Regular cardiac myocyte (primary cell): ENCODE measurements around the gene CNPY2. TPM values are rescaled to one million over a fixed set of nuclear protein-coding genes. Genes with fewer than 3 reads are reported as not detected.

Experiments used
- total RNA-seq: library from RNA; depleted of rRNA; stranded (reverse); fragments of >200 nt; gene quantifications from 2 replicates; pipeline ENCODE4 v1.2.3, GENCODE V29; 2014

Gene CNPY2
- 93.0 and 106 TPM in 2 replicates for total RNA-seq

GRCh38 chr12:56315622-56316473, at the start of gene CNPY2:
TSS of gene CNPY2 (minus strand) at chr12:56315988. CDS start at chr12:56315217, 771 bp downstream.

DNA sequence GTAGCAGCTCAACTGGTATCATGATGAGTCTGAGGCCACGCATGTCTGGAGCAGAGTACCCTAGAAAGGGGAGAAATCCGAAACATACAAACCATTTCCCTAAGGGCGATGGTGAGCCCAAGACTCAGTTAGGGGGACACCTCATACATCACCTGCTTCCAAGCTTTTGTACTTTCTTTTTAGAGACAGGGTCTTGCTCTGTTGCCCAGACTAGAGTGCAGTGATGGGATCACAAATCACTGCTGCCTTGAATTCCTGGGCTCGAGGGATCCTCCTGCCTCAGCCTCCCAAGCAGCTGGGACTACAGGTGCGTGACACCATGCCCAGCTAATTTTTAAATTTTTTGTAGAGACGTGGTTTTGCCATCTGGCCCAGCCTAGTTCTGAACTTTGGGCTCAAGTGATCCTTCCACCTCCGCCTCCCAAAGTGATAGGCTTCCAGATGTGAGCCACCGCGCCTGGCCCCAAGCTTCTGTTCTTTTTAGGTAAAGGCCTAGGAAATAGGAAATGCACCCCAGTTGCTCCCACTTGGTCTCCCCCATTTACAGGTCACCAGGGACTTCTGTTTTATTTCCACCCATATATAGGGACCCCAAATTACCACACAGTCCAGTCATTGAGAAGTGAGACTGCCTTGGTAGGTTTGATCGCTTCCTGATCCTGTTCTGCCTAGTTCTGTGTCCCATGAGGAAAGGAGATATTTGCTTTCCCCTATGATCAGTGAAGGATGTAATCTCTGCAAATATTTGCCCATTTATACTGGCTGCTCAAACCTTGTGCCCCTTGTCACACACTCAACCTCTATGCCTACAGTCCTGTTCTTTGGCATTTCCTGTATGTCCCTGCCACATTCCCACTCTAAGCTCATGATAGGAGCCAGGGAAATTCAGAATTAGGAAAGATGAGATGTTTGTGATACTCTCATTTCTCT, 46.6 kb upstream of the CNPY2 start, which contains the start of gene APOF:
APOF (minus strand) TSS at position 728 of the 930 bp plus-strand sequence; CDS start at position 616, 112 bp downstream.

DNA sequence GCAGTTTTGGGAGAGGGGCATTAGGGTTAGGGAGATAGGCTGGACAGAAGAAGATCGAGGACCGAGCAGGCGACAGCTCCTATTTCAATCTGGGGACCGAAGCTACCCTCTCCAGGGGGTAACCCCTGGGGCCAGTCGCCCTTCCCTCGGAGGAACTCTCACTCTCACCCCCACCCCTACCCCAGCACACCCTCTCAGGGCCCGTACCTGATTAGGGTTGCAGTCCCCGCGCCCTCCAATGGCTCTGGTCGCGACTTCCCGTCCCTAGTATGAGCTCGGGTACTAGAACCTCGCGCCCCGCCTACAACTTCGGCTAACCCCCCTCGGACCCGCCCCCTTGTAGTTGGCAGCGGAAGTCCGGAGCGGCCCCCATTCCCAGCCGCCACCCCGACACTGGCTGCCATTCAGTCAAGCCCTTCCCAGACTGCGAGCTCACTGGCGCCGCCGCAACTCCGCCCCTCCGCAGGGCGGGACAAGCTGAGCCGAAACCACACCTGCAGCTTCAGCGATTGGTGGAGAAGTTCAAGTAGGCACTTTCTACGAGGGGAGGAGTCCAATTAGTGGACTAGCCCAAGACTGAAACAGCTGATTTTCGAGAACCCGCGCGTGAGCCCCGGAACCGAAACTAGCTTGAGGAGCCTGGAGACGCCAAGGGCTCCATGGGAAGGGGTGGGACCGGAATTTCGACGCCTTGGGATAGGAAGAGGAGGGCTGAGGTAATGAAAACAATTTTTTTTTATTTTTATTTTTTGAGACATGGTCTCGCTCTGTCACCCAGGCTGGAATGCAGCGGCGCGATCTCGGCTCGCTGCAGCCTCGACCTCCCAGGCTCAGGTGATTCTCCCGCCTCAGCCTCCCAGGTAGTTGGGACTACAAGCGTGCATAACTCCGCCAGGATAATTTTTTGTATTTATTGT, 44.3 kb upstream of the CNPY2 start, which contains the start of gene STAT2:
STAT2 (minus strand) TSS at position 257 of the 917 bp plus-strand sequence. CDS start 3,536 bp downstream, outside the sequence.

DNA sequence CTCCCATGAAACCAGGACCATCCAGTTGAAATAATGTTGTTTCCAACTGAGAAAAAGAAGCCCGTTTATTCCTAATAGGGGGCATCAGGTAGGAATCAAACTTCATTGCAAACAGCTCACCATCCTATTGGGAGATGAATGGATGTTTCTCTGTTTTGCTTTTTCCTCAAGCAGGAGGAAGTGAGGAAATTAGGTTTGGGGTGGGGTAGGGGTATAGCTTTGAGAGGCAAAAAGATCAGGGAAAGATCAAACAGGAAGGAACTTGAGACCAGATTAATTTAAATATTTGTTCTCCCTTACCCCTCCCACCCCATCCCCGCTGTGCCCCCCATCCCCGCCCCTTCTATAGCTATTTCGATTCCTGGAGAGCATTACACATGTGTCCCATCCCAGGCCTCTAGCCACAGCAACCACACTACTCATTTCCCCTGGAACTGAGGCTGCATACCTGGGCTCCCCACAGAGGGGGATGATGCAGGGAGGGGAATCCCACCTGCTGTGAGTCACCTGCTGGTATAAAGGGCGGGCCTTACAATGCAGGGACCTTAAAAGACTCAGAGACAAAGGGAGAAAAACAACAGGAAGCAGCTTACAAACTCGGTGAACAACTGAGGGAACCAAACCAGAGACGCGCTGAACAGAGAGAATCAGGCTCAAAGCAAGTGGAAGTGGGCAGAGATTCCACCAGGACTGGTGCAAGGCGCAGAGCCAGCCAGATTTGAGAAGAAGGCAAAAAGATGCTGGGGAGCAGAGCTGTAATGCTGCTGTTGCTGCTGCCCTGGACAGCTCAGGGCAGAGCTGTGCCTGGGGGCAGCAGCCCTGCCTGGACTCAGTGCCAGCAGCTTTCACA, 22.7 kb upstream of the CNPY2 start, which contains the start of gene IL23A:
IL23A (plus strand) TSS at position 577 of the 850 bp plus-strand sequence; CDS start at position 738, 161 bp downstream.

GRCh38 chr12:56333679-56334489, 18.1 kb upstream of the CNPY2 start, which contains the start of gene PAN2:
TSS of gene PAN2 (minus strand) at chr12:56334000. CDS start at chr12:56333094, 906 bp downstream.

GRCh38 chr12:56299853-56300643, 15.7 kb downstream of the CNPY2 start, which contains the start of gene CS:
TSS of gene CS (minus strand) at chr12:56300330. CDS start at chr12:56300201, 129 bp downstream.

DNA sequence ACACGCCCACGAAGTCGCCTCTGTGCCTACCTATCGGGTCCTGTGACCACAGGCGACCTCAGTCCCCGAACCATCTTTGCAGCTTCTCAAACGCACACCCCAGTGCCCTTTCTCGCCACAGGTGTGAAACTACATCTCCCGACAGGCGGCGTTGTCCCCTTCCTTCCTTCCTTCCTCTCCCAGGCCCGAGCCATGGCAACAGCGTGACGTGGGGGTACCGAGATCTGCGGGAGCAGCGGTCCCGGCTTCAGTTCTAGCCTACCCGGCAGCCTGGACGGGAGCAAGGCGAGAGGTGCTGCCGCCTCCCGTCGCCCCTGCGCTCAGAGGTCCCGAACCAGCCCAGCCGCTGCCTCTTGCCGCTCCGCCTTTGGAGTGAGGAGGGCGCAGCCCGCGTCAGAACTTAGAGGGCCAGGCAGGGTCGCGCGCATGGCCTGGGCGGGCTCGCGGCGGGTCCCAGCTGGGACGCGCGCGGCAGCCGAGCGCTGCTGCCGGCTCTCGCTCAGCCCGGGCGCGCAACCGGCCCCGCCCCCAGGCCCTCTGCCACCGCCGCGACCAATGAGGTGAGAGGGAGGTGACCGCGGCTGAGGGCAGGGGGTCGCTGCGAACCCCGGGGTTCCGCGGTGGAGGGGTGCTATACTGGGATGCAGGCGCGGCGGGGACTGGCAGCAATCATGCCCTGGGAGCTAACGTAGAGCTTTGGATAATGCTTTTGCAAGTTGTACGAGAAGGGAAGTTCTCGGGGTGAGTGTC, 48.9 kb downstream of the CNPY2 start, which contains the start of gene COQ10A:
COQ10A (plus strand) TSS at position 250 of the 750 bp plus-strand sequence; CDS start at position 427, 177 bp downstream.

Other genes starting within 250 kb of the CNPY2 start
- 0.38 and 0.56 TPM in 2 replicates for gene ERBB3, start 235.8 kb downstream of the CNPY2 start, total RNA-seq
- 84.0 and 204 TPM in 2 replicates for gene PA2G4, start 211.4 kb downstream of the CNPY2 start, total RNA-seq
- gene RPL41, start 199.4 kb downstream of the CNPY2 start, total RNA-seq = 2,066 and 2,753 TPM in 2 replicates
- 4.0 and 5.6 TPM in 2 replicates for gene ZC3H10, start 197.7 kb downstream of the CNPY2 start, total RNA-seq
- gene ESYT1, start 187.7 kb downstream of the CNPY2 start, total RNA-seq = 303 and 307 TPM in 2 replicates
- gene MYL6B, start 163.4 kb downstream of the CNPY2 start, total RNA-seq = 35.7 and 60.0 TPM in 2 replicates
- gene MYL6, start 157.6 kb downstream of the CNPY2 start, total RNA-seq = 1,570 and 2,884 TPM in 2 replicates
- gene SMARCC2, start 126.5 kb downstream of the CNPY2 start, total RNA-seq = 33.0 and 36.0 TPM in 2 replicates
- gene RNF41, start 94.1 kb downstream of the CNPY2 start, total RNA-seq = 99.3 and 165 TPM in 2 replicates
- 20.9 and 28.8 TPM in 2 replicates for gene NABP2, start 91.6 kb downstream of the CNPY2 start, total RNA-seq
- 0.85 TPM in 1 of 2 replicates, not detected in the other for gene SLC39A5, start 85.9 kb downstream of the CNPY2 start, total RNA-seq
- gene ANKRD52, start 57.6 kb downstream of the CNPY2 start, total RNA-seq = 14.7 and 18.0 TPM in 2 replicates
- 3.3 and 5.9 TPM in 2 replicates for gene COQ10A, start 49.0 kb downstream of the CNPY2 start, total RNA-seq
- gene CS, start 15.7 kb downstream of the CNPY2 start, total RNA-seq = 62.9 and 99.7 TPM in 2 replicates
- 10.0 and 27.3 TPM in 2 replicates for gene PAN2, start 18.0 kb upstream of the CNPY2 start, total RNA-seq
- gene IL23A, start 22.9 kb upstream of the CNPY2 start, total RNA-seq = 0.28 and 0.38 TPM in 2 replicates
- gene STAT2, start 44.1 kb upstream of the CNPY2 start, total RNA-seq = 105 and 295 TPM in 2 replicates
- not detected in 2 replicates for gene APOF, start 46.9 kb upstream of the CNPY2 start, total RNA-seq
- 4.5 and 33.4 TPM in 2 replicates for gene TIMELESS, start 133.4 kb upstream of the CNPY2 start, total RNA-seq
- gene MIP, start 138.7 kb upstream of the CNPY2 start, total RNA-seq = 0.19 TPM in 1 of 2 replicates, not detected in the other
- gene SPRYD4, start 152.6 kb upstream of the CNPY2 start, total RNA-seq = 1.1 and 1.5 TPM in 2 replicates
- gene GLS2, start 172.2 kb upstream of the CNPY2 start, total RNA-seq = under 0.01 TPM in 1 of 2 replicates, not detected in the other
- 12.3 and 13.0 TPM in 2 replicates for gene RBMS2, start 205.8 kb upstream of the CNPY2 start, total RNA-seq